Endothelial cell of umbilical vein (primary cell): Measurements from ENCODE around the gene AADAC. TPM values are rescaled to one million over a fixed set of nuclear protein-coding genes. Genes with fewer than 3 reads are reported as not detected.

Experiments
- BruUV-seq: library from RNA; stranded (reverse); fragments of 400-500 nt; replicated peaks from 2 replicates; lab custom pipeline; 2021; lab: Mats Ljungman, UMichigan
- CTCF ChIA-PET: fragments of 300-600, 350-600 bp; sonication (Branson Sonifier 250); formaldehyde crosslinking; loops from one replicate; lab custom pipeline; 2021; ENCODE audit warnings: antibody characterized with exemption, inconsistent platforms; lab: Charles Lee
- POLR2A ChIA-PET: fragments of 300-600, 350-600 bp; sonication (Branson Sonifier 250); formaldehyde crosslinking; loops from one replicate; lab custom pipeline; 2021; ENCODE audit warnings: antibody characterized with exemption, inconsistent platforms; lab: Charles Lee
- DNase-seq: peaks from one replicate; pipeline ENCODE4 v3.0.0-alpha.2; 2011; ENCODE audit warnings: low read depth, low spot score
- FAIRE-seq: peaks from 2 replicates; lab custom pipeline; 2011; peaks lifted over from hg19 to GRCh38; lab: Jason Lieb, UNC
- H2AFZ ChIP-seq: 2 replicates; pipeline ENCODE4 v1.6.0; 2012; ENCODE audit warnings: low read depth, low read length, control low read depth, inconsistent platforms
- H3K27ac ChIP-seq: 2 replicates; pipeline ENCODE4 v1.5.1; 2011; ENCODE audit warnings: low read depth, mild to moderate bottlenecking, control low read depth, low read length, moderate library complexity; ENCODE audit not compliant: insufficient read depth
- H3K27me3 ChIP-seq, 2 experiments: 2 replicates each; pipeline versions ENCODE4 v1.6.0 to v1.6.1; 2011; ENCODE audit warnings: low read length in 2 of 2, mixed read lengths in 1 of 2; ENCODE audit not compliant: control insufficient read depth in 2 of 2, insufficient read depth in 2 of 2
- H3K36me3 ChIP-seq, 2 experiments: 2 replicates in 1 of 2; 3 replicates in 1 of 2; pipeline ENCODE4 v1.5.1; 2011; ENCODE audit warnings: low read length in 2 of 2, mild to moderate bottlenecking in 1 of 2, moderate library complexity in 1 of 2; ENCODE audit not compliant: control insufficient read depth in 2 of 2, insufficient read depth in 2 of 2; ENCODE audit errors: extremely low read depth in 1 of 2
- H3K4me1 ChIP-seq: 3 replicates; pipeline ENCODE4 v1.5.1; 2011; ENCODE audit warnings: mild to moderate bottlenecking, low read length; ENCODE audit not compliant: control insufficient read depth, insufficient read depth; ENCODE audit errors: extremely low read depth
- H3K4me2 ChIP-seq: 2 replicates; pipeline ENCODE4 v1.6.1; 2011; ENCODE audit warnings: low read length, control low read depth, mixed read lengths; ENCODE audit not compliant: insufficient read depth
- H3K4me3 ChIP-seq, 3 experiments: fragments of 200-600 bp in 1 of 3; sonication (generic), shearing (Covaris generic) in 1 of 3; replicated peaks in 1 of 3; 2 replicates each; pipeline ENCODE4 v1.5.1; 2011 to 2016; ENCODE audit warnings: control low read depth in 3 of 3, low read length in 3 of 3, mild to moderate bottlenecking in 2 of 3, inconsistent platforms in 1 of 3, low read depth in 1 of 3, moderate library complexity in 1 of 3; ENCODE audit not compliant: insufficient read depth in 1 of 3
- H3K79me2 ChIP-seq: 2 replicates; pipeline ENCODE4 v1.6.0; 2012; ENCODE audit warnings: low read length, inconsistent platforms; ENCODE audit not compliant: control insufficient read depth, insufficient read depth
- H3K9ac ChIP-seq: replicated peaks from 2 replicates; pipeline ENCODE3; 2011; ENCODE audit warnings: low read length, control low read depth; ENCODE audit not compliant: insufficient read depth; ENCODE audit errors: extremely low read depth
- H3K9me1 ChIP-seq: replicated peaks from 3 replicates; pipeline ENCODE4 v1.6.0; 2011; ENCODE audit warnings: mild to moderate bottlenecking, low read length; ENCODE audit not compliant: control insufficient read depth, insufficient read depth; ENCODE audit errors: extremely low read depth
- H3K9me3 ChIP-seq: replicated peaks from 2 replicates; pipeline ENCODE4 v1.5.1; 2012; ENCODE audit warnings: low read length, inconsistent platforms; ENCODE audit not compliant: control insufficient read depth, insufficient read depth
- H4K20me1 ChIP-seq: replicated peaks from 2 replicates; pipeline ENCODE3; 2011; ENCODE audit warnings: mild to moderate bottlenecking, low read length; ENCODE audit not compliant: control insufficient read depth, insufficient read depth; ENCODE audit errors: extremely low read depth
- CTCF ChIP-seq, 2 donors: IDR thresholded peaks; 1 replicate in 1 of 2; 2 replicates in 1 of 2; pipeline ENCODE4 v1.5.1; 2011; ENCODE audit warnings: low read length in 2 of 2, mild to moderate bottlenecking in 2 of 2, moderate library complexity in 2 of 2, control low read depth in 1 of 2, inconsistent platforms in 1 of 2, low read depth in 1 of 2; ENCODE audit not compliant: insufficient read depth in 1 of 2; ENCODE audit errors: extremely low read depth in 1 of 2
- EZH2 ChIP-seq: IDR thresholded peaks from 2 replicates; pipeline ENCODE4 v1.6.1; 2012; ENCODE audit warnings: borderline replicate concordance, low read depth, mild to moderate bottlenecking, moderate library complexity, low read length, inconsistent platforms; ENCODE audit not compliant: severe bottlenecking
- FOS ChIP-seq: IDR thresholded peaks from 2 replicates; pipeline ENCODE4 v1.6.1; 2011; ENCODE audit warnings: mild to moderate bottlenecking, low read length, moderate library complexity, borderline replicate concordance; ENCODE audit not compliant: insufficient read depth
- GATA2 ChIP-seq: IDR thresholded peaks from 2 replicates; pipeline ENCODE4 v1.7.0; 2011; ENCODE audit warnings: low read depth, mild to moderate bottlenecking, moderate library complexity, mixed read lengths, low read length; ENCODE audit not compliant: insufficient read length, insufficient read depth
- JUN ChIP-seq: IDR thresholded peaks from 2 replicates; pipeline ENCODE4 v1.6.1; 2011; ENCODE audit warnings: borderline replicate concordance, low read depth; ENCODE audit not compliant: insufficient read length, insufficient read depth
- MAX ChIP-seq: IDR thresholded peaks from 2 replicates; pipeline ENCODE4 v1.6.1; 2011; ENCODE audit not compliant: insufficient read depth, insufficient read length
- MYC ChIP-seq: IDR thresholded peaks from one replicate; pipeline ENCODE4 v1.6.1; 2011; ENCODE audit warnings: mild to moderate bottlenecking, low read depth, low read length
- POLR2A ChIP-seq: IDR thresholded peaks from 2 replicates; pipeline ENCODE4 v1.6.1; 2012; ENCODE audit warnings: low read depth, mild to moderate bottlenecking, control low read depth, low read length
- POLR2AphosphoS5 ChIP-seq: IDR thresholded peaks from 2 replicates; pipeline ENCODE4 v1.6.1; 2012; ENCODE audit warnings: low read depth, mild to moderate bottlenecking, control low read depth, low read length, moderate library complexity; ENCODE audit not compliant: insufficient read depth
- dilution Hi-C: fragments of 300-500 bp; cut with MboI; formaldehyde crosslinking; loops from one replicate; pipeline ENCODE4 v1.15.0; 2019; ENCODE audit warnings: low sequenced_read_pairs; ENCODE audit not compliant: extremely low pct_ligation_motif_present
- intact Hi-C: fragments of 100-400 bp; cut with micrococcal nuclease; formaldehyde crosslinking; loops from one replicate; pipeline ENCODE4 v1.10.0; 2022
- polyA plus RNA-seq, 4 experiments: library from polyadenylated mRNA; depleted of rRNA in 3 of 4; stranded (reverse) in 3 of 4; unstranded in 1 of 4; fragments of >200 nt; gene quantifications; 2 replicates each; pipeline versions ENCODE4 v1.2.1 to v1.2.3, GENCODE V29; 2011 to 2012; ENCODE audit warnings: missing spikeins in 1 of 4
- total RNA-seq: library from RNA; stranded (reverse); gene quantifications from 2 replicates; pipeline ENCODE4 v1.2.3, GENCODE V29; 2021

The AADAC gene
- total and polyA plus RNA-seq, 2 donors (not counting 3 experiments of a cell fraction or from before 2014, with no cell fraction given) = 0.27 to 0.62 TPM

GRCh38 chr3:151811474-151811873 is 2.4 kb upstream of the AADAC start:
- no TSS peak for BruUV-seq
- CTCF ChIA-PET = no interaction called here
- no peaks in the 10 kb centered on the region for H3K27me3 ChIP-seq
- H3K79me2 ChIP-seq = no peaks in the 10 kb centered on the region
- no peak overlapping the region for H3K4me3 ChIP-seq
- TF ChIP-seq JUN (no peak), POLR2A (no peak), GATA2 (no peak), POLR2AphosphoS5 (no peak), EZH2 (no peak), CTCF (IDR thresholded peaks at IDR 0.05; ENCODE audit: extremely low read depth in 1 of 2, insufficient read depth in 1 of 2, low read depth in 1 of 2, low read length in 2 of 2) (no peak)
- H3K4me2 ChIP-seq = no peak overlapping the region
- dilution Hi-C loops (no loop called here), intact Hi-C loops (no loop called here)
- no peak overlapping the region for H2AFZ ChIP-seq
- no peak overlapping the region for H3K27ac ChIP-seq
- H4K20me1 ChIP-seq = no peaks in the 10 kb centered on the region
- H3K9me3 ChIP-seq = no peaks in the 10 kb centered on the region
- no peaks in the 10 kb centered on the region for H3K9me1 ChIP-seq
- FAIRE-seq (no peak), DNase-seq (no peak)
- H3K4me1 ChIP-seq = no peaks in the 10 kb centered on the region
- no peaks in the 10 kb centered on the region for H3K36me3 ChIP-seq
- POLR2A ChIA-PET = no interaction called here
- no peak overlapping the region for H3K9ac ChIP-seq

- Histone ChIP-seq H3K4me3 (no peak overlapping the region), H3K9ac (no peak overlapping the region), H3K9me1 (no peaks in the 10 kb centered on the region), H2AFZ (no peak overlapping the region), H3K27ac (no peak overlapping the region), H3K27me3 (no peaks in the 10 kb centered on the region), H4K20me1 (no peaks in the 10 kb centered on the region), H3K36me3 (no peaks in the 10 kb centered on the region), H3K4me2 (no peak overlapping the region), H3K4me1 (no peaks in the 10 kb centered on the region), H3K79me2 (no peaks in the 10 kb centered on the region), H3K9me3 (no peaks in the 10 kb centered on the region)
- CTCF ChIA-PET = interaction anchor here (1.3 kb wide), 1 partner anchor 14 kb away, joined by 4 read pairs; no protein-coding TSS in a partner anchor
- intact Hi-C loops = no loop called here
- BruUV-seq = no TSS peak
- dilution Hi-C loops = no loop called here
- FAIRE-seq = no peak
- POLR2A ChIA-PET = no interaction called here
- no peak for DNase-seq
- TF ChIP-seq FOS = no peak
- TF ChIP-seq POLR2AphosphoS5 = no peak
- TF ChIP-seq CTCF (IDR thresholded peaks at IDR 0.05; ENCODE audit: extremely low read depth in 1 of 2, insufficient read depth in 1 of 2, low read depth in 1 of 2, low read length in 2 of 2) = no peak
- no peak for TF ChIP-seq MAX
- no peak for TF ChIP-seq GATA2
- TF ChIP-seq MYC = no peak
Observed at GRCh38 chr3:151814588-151814987, 672 bp downstream of the AADAC start.
